ENCODE data around the gene NRXN2.
"Not testable (repeated sequence)": the region's sequence is repeated elsewhere in the genome, so short reads cannot be mapped to it uniquely, and the experiment has no call there.

NRXN2 gene

GRCh38 chr11:64564419-64564818 lies 158.6 kb downstream of the NRXN2 start:
- DNase-seq (ENCODE audit: low spot score): no peak

- no peak for DNase-seq (ENCODE audit: low spot score)
Observed at GRCh38 chr11:64563966-64564365, 159.0 kb downstream of the NRXN2 start.

- no peak for DNase-seq (ENCODE audit: low spot score)
Observed at GRCh38 chr11:64562723-64563351, 160.2 kb downstream of the NRXN2 start.

GRCh38 chr11:64561984-64562722 lies 160.8 kb downstream of the NRXN2 start:
- no peak for DNase-seq (ENCODE audit: low spot score)

GRCh38 chr11:64561429-64561828 lies 161.6 kb downstream of the NRXN2 start:
- DNase-seq (ENCODE audit: low spot score): not testable (repeated sequence)

GRCh38 chr11:64560941-64561340 lies 162.1 kb downstream of the NRXN2 start:
- DNase-seq (ENCODE audit: low spot score): no peak

- DNase-seq (ENCODE audit: low spot score): no peak
Observed at GRCh38 chr11:64560139-64560771, 162.7 kb downstream of the NRXN2 start.

GRCh38 chr11:64559351-64560138 lies 163.5 kb downstream of the NRXN2 start:
- DNase-seq (ENCODE audit: low spot score): no peak

- DNase-seq (ENCODE audit: low spot score): no peak
Observed at GRCh38 chr11:64558869-64559268, 164.1 kb downstream of the NRXN2 start.

GRCh38 chr11:64558065-64558745 lies 164.8 kb downstream of the NRXN2 start:
- DNase-seq (ENCODE audit: low spot score): no peak

- DNase-seq (ENCODE audit: low spot score): no peak
Observed at GRCh38 chr11:64556721-64557250, 166.2 kb downstream of the NRXN2 start.

All from activated CD4-positive, alpha-beta T cell treated with anti-CD3 and anti-CD28 coated beads, Interleukin-2, Interleukin-4, amounts not matched to agents 100 ng/mL and 50 ng/mL, durations not matched to agents 16 hours and 8 hours (primary cell).